Raji (cell line): Measurements from ENCODE around the gene ADARB2.

Experiments
- POLR2A ChIP-seq: IDR thresholded peaks from 2 replicates; pipeline ENCODE4 v1.6.1; 2011; ENCODE audit warnings: low read depth, low read length, control low read depth; ENCODE audit not compliant: insufficient read depth

Gene ADARB2

DNA sequence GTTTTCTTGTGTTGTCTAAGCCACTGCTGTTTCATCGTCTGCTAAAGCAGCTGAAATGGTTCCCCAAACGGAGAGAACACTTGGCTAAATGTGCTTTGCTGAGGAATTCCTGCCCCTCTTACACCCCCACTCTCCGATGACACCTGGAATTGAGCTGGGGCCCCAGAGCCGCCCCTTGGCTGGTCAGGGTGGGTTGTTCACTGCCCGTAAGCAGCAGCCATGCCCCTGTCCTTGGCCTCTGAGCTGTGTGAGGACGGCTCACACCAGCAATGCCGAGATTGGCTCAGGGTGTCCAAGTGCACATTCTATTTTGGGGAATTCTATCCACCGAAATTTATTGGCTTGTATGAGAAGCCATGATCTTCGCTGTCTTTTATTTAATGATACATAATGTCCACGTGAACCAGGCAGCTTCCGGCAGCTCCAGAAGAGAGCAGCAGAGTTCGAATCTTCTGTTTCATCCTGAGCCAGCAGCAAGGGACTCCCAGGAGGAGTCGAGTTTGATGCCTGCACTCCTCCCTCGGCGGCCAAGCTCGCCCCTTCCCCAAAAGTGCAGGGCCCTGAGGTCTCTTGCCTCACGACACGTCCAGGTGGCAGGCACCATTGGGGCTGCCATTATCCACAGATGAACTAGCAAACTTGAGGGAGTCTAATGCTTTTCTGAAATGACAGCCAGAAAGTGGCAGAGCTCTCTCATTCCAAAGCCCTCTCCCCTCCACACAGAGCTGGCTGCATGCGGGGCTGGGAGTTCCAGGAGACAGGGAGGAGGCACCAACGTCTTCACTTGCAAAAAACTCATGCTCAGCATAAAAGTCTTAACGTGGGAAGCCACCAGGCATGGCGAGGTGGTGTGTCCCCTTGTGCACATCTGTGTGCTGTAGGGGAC lies 567.1 kb downstream of the ADARB2 start:
- no peak for TF ChIP-seq POLR2A

DNA sequence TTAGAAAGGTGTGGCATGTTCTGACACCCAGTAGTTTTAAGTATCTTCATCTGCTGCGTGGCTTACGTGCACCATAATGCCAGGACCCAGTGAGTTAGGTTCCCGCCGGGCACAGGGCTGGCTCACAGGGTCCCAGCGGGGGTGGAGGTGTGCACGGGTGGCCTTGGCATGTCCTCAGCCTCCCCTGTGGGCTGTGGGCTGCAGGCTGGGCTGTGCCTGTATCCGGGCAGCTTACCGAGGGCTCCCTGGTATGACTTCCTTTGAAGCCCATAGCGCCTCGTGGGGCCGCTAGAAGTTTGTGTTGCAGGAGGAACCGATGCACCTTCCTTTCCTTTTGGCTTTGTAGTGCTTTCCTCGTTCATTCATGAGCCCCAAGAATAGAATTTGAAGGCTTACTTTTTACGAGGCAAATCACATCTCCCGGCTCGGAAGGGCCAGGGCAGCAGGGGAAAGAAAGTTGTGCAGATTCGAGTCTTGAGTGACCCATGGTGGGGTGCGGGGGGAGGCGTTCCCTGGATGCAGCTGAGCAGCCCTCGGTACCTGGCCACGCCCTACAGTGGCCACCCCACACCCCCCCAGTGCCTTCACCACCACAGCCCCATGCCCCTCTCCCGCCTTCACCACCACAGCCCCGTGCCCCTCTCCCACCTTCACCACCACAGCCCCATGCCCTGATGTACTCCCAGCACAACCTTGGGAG lies 568.0 kb downstream of the ADARB2 start:
- TF ChIP-seq POLR2A = no peak

DNA sequence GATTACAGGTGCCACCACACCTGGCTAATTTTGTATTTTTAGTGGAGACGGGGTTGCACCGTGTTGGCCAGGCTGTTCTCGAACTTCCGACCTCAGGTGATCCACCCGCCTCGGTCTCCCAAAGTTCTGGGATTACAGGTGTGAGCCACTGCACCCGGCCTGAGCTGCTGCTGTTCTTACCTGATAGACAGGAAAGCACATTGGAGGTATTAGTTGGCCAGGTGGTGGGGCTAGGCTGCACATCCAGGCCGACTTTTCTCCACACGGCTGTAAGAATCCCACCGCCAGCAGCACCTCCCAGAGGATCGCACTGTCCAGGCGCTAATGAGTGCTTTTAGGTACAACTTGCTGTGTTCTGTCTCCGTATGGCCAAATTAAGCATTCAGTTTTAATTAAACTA lies 568.6 kb downstream of the ADARB2 start:
- TF ChIP-seq POLR2A = no peak

DNA sequence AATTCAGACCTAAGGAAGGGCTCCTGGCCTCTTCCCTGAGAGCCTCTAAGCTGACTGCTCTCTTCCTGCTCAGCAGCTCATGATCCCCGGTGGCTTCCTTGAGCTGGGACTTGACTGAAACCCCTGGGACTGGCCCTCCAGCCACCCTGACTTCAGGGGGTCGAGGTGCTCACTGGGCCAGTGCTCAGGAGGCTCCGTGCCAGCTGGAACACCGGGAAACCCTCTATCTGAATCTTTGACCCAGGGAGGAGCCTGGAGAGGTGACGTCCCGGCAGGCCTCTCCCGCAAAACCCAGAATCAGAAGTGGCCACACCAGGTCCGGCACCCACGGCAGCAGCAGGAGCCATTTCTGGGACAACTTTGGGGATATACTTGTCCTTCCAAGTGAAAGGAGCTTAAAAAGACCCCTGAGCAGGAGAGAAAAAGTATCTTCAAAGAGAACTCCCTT lies 570.5 kb downstream of the ADARB2 start:
- no peak for TF ChIP-seq POLR2A

DNA sequence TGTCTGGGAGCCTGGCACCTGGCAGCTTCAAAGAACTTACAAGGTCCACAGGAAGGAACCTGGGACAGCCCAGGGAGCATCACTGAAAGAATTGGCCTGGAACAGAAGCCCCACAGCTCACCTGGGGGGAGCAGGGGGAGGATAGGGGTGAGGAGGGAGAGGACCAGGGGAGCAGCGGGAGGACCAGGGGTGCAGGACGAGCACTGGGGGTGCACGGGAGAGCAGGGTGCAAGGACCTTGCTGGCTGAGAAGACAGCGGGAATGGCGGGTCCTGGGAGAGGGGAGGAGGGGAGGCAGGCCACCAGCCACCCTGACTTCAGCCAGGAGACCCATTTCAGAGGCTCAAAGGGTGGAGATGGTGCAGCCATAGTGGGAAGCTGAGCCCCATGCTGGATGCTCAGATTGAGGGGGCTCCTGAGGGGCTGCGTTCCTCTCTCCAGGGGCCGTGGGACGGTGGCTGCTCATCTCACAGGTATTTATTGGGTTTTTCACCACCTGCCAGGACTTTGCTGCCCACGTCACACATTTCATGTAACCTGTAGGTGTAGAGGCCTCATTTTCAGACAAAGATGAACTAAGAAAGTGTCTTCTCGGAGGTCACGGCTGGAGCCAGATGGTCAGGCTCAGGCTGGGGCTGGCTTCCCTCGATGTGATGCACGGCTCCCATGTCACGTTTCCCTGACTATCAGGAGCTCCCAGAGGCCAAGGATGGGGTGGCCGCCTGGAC lies 571.1 kb downstream of the ADARB2 start:
- no peak for TF ChIP-seq POLR2A

DNA sequence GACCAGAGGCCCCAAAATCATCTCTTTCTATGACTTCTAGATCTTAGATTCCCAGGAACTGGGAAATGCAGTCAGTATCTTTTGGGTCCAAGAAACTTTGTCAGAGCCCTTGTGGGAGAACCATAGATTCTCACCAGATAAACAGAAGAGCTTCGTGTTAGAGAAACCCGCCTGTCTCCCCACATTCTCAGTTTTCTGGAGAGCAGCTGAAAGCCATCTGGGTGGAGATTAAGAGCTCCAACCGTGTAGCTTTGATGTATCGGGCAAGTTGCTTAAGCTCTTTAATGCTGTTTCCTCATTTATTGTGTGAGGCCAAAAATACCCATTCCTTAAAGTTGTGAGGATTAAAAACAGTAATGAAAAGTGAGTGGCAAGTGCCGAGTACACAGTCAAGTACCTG lies 573.5 kb downstream of the ADARB2 start:
- TF ChIP-seq POLR2A = no peak

DNA sequence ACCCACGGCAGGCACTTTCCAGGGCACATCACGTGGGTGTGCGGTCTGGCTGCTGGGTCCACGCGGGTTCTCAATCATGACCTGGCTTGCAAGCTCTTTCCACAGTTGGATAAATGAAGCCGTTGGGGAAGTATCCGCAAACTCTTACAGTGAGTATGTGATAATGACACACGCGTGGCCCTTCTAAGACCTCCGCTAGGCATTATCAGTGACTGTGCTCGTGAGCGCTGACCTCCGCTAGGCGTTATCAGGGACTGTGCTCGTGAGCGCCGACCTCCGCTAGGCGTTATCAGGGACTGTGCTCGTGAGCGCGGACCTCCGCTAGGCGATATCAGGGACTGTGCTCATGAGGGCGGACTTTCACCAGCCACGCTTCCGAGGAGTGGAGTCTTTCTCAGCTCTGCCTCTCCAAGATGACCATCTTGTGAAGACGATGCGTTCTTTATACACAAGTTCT lies 574.1 kb downstream of the ADARB2 start:
- no peak for TF ChIP-seq POLR2A

DNA sequence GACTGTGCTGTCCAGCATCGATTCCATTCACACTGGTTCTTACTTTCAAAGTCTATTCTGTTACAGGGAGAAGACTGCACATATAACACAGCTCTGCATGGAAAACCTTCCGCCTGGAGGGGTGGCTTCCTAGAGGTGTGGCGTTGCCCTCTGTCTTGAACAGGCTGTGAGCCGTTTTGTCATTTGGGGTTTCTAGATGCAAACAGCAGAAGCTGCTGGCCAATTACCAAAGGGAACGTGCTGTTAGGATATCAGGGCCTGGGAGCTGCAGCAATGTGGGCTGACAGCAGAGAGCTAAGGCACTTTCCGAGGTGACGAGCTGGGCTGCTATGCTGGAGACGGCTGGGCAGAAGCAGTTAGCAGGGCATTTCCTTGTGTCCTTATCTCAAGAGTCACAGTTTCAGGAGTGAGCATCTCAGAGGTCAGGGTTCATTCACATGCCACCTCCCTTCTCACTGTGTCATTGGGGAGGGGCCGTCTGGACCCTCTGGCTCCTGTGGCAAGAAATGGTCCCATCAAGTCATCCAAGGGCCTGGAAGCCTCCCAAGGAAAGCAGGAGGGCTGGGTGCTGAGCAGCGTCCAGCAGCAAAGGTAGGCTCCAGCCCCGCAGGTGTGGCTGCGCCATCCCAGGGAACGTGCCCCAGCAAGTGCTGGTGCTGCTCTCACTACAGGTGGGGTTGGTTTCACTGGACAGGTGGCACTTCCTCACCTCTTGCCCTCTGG lies 574.7 kb downstream of the ADARB2 start:
- TF ChIP-seq POLR2A = no peak

DNA sequence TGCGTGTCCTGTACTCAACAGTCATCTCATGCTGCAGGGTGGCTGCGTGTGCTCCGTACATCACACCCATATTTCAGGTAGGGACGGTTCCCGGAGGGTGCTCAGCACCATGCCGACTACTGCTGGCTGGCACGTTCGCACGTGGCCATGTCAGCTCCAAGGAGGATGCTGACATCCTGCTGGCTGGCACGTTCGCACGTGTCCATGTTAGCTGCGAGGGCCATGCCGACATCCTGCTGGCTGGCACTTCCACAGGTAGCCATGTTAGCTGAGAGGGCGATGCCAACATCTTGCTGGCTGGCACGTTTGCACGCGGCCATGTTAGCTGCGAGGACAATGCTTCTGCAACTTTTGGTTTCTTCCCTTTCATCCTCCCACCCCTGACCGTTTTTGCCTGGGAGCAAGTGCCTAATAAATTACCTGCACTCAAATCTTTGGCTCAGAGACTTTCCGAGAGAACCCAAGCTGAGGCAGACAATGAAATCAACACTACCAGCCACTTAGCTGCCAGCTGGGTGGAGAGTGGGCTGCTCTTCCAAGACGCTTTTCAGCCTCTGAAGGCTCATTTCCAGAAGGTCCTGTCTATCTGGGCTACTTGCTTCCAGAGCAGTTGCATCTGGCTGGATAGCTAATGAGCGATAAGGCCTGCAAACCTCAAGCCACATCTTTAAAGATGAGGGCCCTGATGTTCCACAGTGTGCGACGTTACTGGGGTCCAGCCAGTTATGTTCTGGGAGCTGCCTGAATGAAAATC lies 576.6 kb downstream of the ADARB2 start:
- TF ChIP-seq POLR2A = no peak

DNA sequence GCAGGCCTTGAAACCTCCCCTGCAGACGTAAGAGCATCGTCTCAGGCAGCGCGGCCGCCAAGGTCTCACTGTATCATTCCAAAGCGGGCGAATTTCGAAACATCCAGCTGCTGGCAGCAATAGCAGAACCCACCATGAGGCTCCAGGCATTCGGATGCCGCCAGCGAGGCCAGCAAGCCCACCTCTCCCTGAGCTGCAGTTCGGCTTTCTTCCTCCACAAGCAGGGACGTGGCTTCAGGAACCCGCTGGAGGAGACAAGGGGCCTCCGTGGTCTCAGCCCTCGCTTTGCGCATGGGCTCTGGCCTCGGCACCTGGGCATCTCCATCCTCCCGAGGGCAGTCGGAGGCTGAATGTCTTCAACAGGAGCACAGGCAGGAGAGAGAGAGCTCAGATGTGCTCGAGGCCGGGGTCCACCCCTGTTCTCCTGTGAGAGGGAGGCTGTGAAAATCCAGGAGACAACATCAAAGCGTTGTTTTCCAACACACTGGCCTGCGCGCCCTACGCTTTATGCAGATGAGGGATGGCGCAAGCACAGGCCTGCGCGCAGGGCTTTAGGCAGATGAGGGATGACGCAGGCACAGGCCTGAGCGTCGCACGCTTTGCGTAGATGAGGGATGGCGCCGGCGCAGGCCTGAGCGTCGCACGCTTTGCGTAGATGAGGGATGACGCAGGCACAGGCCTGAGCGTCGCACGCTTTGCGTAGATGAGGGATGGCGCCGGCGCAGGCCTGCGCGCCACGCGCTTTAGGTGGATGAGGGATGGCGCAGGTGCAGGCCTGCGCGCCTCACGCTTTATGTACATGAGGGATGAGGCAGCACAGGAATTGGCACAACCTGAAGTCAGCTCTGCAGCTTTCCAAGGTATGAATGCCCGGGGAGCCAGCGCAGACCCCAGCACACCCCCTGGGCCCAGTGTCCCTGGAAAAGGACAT lies 577.9 kb downstream of the ADARB2 start:
- no peak for TF ChIP-seq POLR2A

DNA sequence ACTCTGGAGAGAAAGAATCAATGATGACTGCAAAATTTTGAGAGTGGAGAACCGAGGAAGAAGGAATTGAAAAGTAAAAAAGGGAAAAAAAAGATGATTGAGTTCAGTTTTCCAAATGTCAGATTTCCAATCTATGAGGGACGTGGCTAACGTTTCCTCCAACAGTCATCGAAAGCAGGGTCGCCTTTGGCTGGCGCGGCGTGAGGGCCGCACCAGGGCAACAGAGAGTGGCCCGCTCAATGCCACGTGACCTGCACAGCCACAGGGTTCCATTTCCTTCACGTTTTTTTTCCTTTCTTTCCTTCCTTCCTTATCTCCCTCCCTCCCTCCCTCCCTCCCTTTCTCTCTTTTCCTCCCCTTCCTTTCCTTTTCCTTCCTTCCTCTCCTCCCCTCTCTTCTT lies 579.3 kb downstream of the ADARB2 start:
- TF ChIP-seq POLR2A = no peak

DNA sequence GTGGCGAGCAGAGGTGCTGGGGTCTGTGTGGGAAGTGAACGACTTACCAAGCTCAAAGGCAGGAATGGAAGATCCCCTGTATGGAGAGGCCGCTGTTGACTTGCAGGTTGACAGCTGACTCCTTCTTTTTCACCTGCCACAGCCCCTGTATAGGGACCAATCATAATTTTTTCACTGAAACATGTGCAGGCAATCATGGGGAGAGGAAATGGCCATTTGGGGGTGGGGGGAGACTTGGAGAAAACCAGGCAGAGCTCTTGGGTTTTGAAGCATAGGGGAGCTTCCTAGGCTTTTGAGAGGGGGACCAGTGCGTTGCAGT lies 579.8 kb downstream of the ADARB2 start:
- TF ChIP-seq POLR2A = no peak

DNA sequence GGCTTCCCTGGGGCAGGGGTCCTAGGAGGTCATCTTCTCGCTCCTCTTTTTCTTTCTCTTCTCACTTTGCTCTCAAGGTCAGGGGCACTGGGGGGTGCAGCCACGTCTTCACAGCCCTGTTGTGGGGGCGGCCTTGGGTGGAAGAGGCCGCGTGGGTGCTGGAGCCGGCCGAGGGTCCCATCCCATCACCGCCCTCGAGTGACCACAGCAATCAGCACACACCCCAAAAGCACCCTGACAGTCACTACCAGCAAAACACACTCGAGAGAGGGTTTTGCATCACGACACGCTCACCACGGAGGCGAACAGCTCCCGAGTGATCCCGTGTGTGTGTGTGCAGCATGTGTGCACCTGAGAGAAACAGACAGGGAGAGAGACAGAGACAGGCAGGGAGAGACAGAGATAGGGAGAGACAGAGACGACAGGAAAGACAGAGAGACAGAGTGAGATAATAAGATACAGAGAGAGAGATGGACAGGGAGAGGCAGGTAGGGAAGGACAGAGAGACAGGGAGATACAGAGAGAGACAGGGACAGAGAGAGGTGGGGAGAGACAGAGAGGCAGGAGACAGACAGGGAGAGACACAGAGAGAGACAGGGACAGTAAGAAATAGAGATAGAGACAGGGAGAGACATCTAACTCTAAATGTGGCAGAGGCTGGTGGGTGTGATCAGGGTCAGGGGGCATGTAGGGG lies 580.3 kb downstream of the ADARB2 start:
- TF ChIP-seq POLR2A = no peak
